HepG2 (cell line): Measurements from ENCODE around the gene FMR1. TPM values are rescaled to one million over a fixed set of nuclear protein-coding genes. Genes with fewer than 3 reads are reported as not detected.

Source experiments
- polyA plus RNA-seq, 8 experiments: library from polyadenylated mRNA; depleted of rRNA in 3 of 8; stranded (reverse) in 7 of 8; unstranded in 1 of 8; fragments of >200 nt; fragmentation: Illumina TruSeq in 4 of 8; extraction: Trizol in 4 of 8; gene quantifications; 2 replicates each; pipeline versions ENCODE4 v1.2.1 to v1.2.3, GENCODE V29; 2011 to 2016; ENCODE audit warnings: low read depth in 4 of 8, missing spikeins in 1 of 8, mixed read lengths in 1 of 8; ENCODE audit not compliant: insufficient read depth in 1 of 8
- small RNA-seq, 3 experiments: library from RNA; depleted of rRNA; stranded (forward); fragments of <200 nt; gene quantifications; one replicate each; pipeline ENCODE3, GENCODE V24; 2012; ENCODE audit warnings: low read depth in 2 of 3, low replicate concordance in 1 of 3; ENCODE audit not compliant: insufficient read length in 3 of 3, insufficient read depth in 2 of 3
- total RNA-seq, 5 experiments: library from RNA; depleted of rRNA; stranded (reverse); fragments of >200 nt; fragmentation: Illumina TruSeq; extraction: Trizol; gene quantifications; 2 replicates each; pipeline ENCODE4 v1.2.3, GENCODE V29; 2016; ENCODE audit warnings: low read depth in 1 of 5

FMR1 gene
- total and polyA plus RNA-seq, 2 of the 13 experiments (the other 11 are each of a cell fraction or from before 2014, with no cell fraction given) = 27.8 to 49.6 TPM

Small RNA genes lying within 50 kb of the gene (small RNA-seq; reads per million reads assigned to genes)
- 0 reads per million in 3 experiments for gene RF02118

Other genes with a start within 250 kb of the FMR1 start
- not detected in 2 replicates for gene FMR1NB, start 69.4 kb downstream of the FMR1 start, total RNA-seq (2016; rRNA removed; fragmentation: Illumina TruSeq; extraction: Trizol)
- gene FMR1NB, start 69.4 kb downstream of the FMR1 start, polyA plus RNA-seq (2011; rRNA removed) = not detected in 2 replicates